Mesenchymal stem cell (in vitro differentiated cells and primary cell): ENCODE data around the gene SNAPC4.

Experiments
- DNase-seq: peaks from one replicate; pipeline ENCODE4 v3.0.0-alpha.2; 2013
- H2AFZ ChIP-seq: one replicate; pipeline ENCODE4 v1.6.1; 2013; ENCODE audit warnings: low read depth, mild to moderate bottlenecking, control low read depth, inconsistent platforms, low read length, moderate library complexity
- H2AK5ac ChIP-seq: 2 replicates; pipeline ENCODE4 v1.6.1; 2013; ENCODE audit warnings: low read length, moderate library complexity, mild to moderate bottlenecking, inconsistent platforms; ENCODE audit not compliant: severe bottlenecking
- H2BK120ac ChIP-seq: one replicate; pipeline ENCODE4 v1.6.1; 2013; ENCODE audit warnings: low read depth, mild to moderate bottlenecking, inconsistent platforms, low read length, moderate library complexity
- H2BK12ac ChIP-seq, 2 experiments: one replicate each; pipeline ENCODE4 v1.6.1; 2013; ENCODE audit warnings: inconsistent platforms in 2 of 2, low read length in 2 of 2, mild to moderate bottlenecking in 2 of 2, moderate library complexity in 2 of 2, control low read depth in 1 of 2
- H2BK15ac ChIP-seq: one replicate; pipeline ENCODE4 v1.6.1; 2013; ENCODE audit warnings: mild to moderate bottlenecking, low read depth, inconsistent platforms; ENCODE audit not compliant: poor library complexity, severe bottlenecking
- H2BK5ac ChIP-seq: 2 replicates; pipeline ENCODE4 v1.6.1; 2013; ENCODE audit warnings: low read depth, mild to moderate bottlenecking, low read length, control low read depth, inconsistent platforms; ENCODE audit not compliant: poor library complexity, severe bottlenecking
- H3K14ac ChIP-seq, 2 experiments: one replicate each; pipeline ENCODE4 v1.6.1; 2013; ENCODE audit warnings: inconsistent platforms in 2 of 2, low read length in 2 of 2, control low read depth in 1 of 2, mild to moderate bottlenecking in 1 of 2, moderate library complexity in 1 of 2
- H3K18ac ChIP-seq, 2 experiments: one replicate each; pipeline ENCODE4 v1.6.1; 2013; ENCODE audit warnings: inconsistent platforms in 2 of 2, low read length in 2 of 2, control low read depth in 1 of 2, low read depth in 1 of 2, mild to moderate bottlenecking in 1 of 2
- H3K23ac ChIP-seq, 2 experiments: one replicate each; pipeline ENCODE4 v1.6.1; 2013; ENCODE audit warnings: inconsistent platforms in 2 of 2, low read length in 2 of 2, mild to moderate bottlenecking in 2 of 2, moderate library complexity in 2 of 2, control low read depth in 1 of 2
- H3K27ac ChIP-seq: 2 replicates; pipeline ENCODE4 v1.5.1; 2013; ENCODE audit warnings: mild to moderate bottlenecking, moderate library complexity, low read length, control low read depth, inconsistent platforms; ENCODE audit not compliant: poor library complexity, severe bottlenecking
- H3K27me3 ChIP-seq, 2 experiments: 2 replicates each; pipeline versions ENCODE4 v1.6.1 to v1.7.0; 2013; ENCODE audit warnings: low read length in 2 of 2, mild to moderate bottlenecking in 2 of 2, moderate library complexity in 2 of 2, control low read depth in 1 of 2, inconsistent platforms in 1 of 2; ENCODE audit not compliant: control insufficient read depth in 1 of 2, insufficient read depth in 1 of 2
- H3K36me3 ChIP-seq, 2 experiments: 2 replicates each; pipeline versions ENCODE4 v1.6.1 to v1.7.0; 2013; ENCODE audit warnings: low read length in 2 of 2, control low read depth in 1 of 2, inconsistent platforms in 1 of 2, low read depth in 1 of 2, mild to moderate bottlenecking in 1 of 2; ENCODE audit not compliant: insufficient read depth in 2 of 2, control insufficient read depth in 1 of 2
- H3K4ac ChIP-seq, 2 experiments: one replicate each; pipeline ENCODE4 v1.6.1; 2013; ENCODE audit warnings: inconsistent platforms in 2 of 2, low read length in 2 of 2, mild to moderate bottlenecking in 2 of 2, moderate library complexity in 2 of 2, control low read depth in 1 of 2, low read depth in 1 of 2
- H3K4me1 ChIP-seq: 2 replicates; pipeline ENCODE4 v1.6.1; 2013; ENCODE audit warnings: low read depth, low read length, control low read depth; ENCODE audit not compliant: control insufficient read depth, insufficient read depth
- H3K4me2 ChIP-seq: 2 replicates; pipeline ENCODE4 v1.6.1; 2013; ENCODE audit warnings: low read length, mild to moderate bottlenecking, inconsistent platforms; ENCODE audit not compliant: poor library complexity, severe bottlenecking
- H3K4me3 ChIP-seq, 2 experiments: 2 replicates each; pipeline versions ENCODE4 v1.5.1 to v1.7.0; 2013; ENCODE audit warnings: low read length in 2 of 2, mild to moderate bottlenecking in 2 of 2, control low read depth in 1 of 2, low read depth in 1 of 2; ENCODE audit not compliant: insufficient read depth in 1 of 2
- H3K79me1 ChIP-seq: replicated peaks from 2 replicates; pipeline ENCODE4 v1.6.1; 2013; ENCODE audit warnings: mild to moderate bottlenecking, control low read depth, low read length, inconsistent platforms; ENCODE audit not compliant: poor library complexity, severe bottlenecking
- H3K9ac ChIP-seq: 2 replicates; pipeline ENCODE4 v1.7.0; 2013; ENCODE audit warnings: mild to moderate bottlenecking, low read length, moderate library complexity
- H3K9me3 ChIP-seq: 2 replicates; pipeline ENCODE4 v1.7.0; 2013; ENCODE audit warnings: mild to moderate bottlenecking, low read length; ENCODE audit not compliant: control insufficient read depth
- H4K8ac ChIP-seq: one replicate; pipeline ENCODE4 v1.6.1; 2013; ENCODE audit warnings: inconsistent platforms, mild to moderate bottlenecking, low read length, moderate library complexity
- H4K91ac ChIP-seq: one replicate; pipeline ENCODE4 v1.6.1; 2013; ENCODE audit warnings: mild to moderate bottlenecking, low read length, inconsistent platforms
- WGBS: methylation state at CpG from one replicate; pipeline ENCODE4 v1.1.7; 2013; ENCODE audit warnings: mixed read lengths; 5-methylcytosine and 5-hydroxymethylcytosine counted together

Gene SNAPC4

GRCh38 chr9:136418182-136419091 is 18.5 kb upstream of the SNAPC4 start:
- H3K4me2 ChIP-seq: no peak overlapping the region
- WGBS: 95% methylated on average over 48 of the region's 48 CpGs

GRCh38 chr9:136416914-136417313 is 16.9 kb upstream of the SNAPC4 start:
- H3K9me3 ChIP-seq: no peaks in the 10 kb centered on the region
- no peak overlapping the region for H3K27ac ChIP-seq
- H2BK5ac ChIP-seq: no peak overlapping the region
- no peak overlapping the region for H2BK120ac ChIP-seq
- 96% methylated on average over 19 of the region's 19 CpGs for WGBS
- peaks cover 2% of the 10 kb centered on the region for H3K4me1 ChIP-seq
- no peak overlapping the region for H3K4me2 ChIP-seq
- H4K8ac ChIP-seq: no peak overlapping the region
- H2BK12ac ChIP-seq: no peak overlapping the region
- H3K27me3 ChIP-seq: no peaks in the 10 kb centered on the region
- no peak overlapping the region for H4K91ac ChIP-seq
- no peak overlapping the region for H3K4ac ChIP-seq
- H3K4me3 ChIP-seq: no peak overlapping the region
- no peak overlapping the region for H3K23ac ChIP-seq
- DNase-seq: no peak
- no peak overlapping the region for H2AK5ac ChIP-seq
- peaks cover 42% of the 10 kb centered on the region for H3K79me1 ChIP-seq
- H3K36me3 ChIP-seq: peaks cover 85 to 94% of the 10 kb centered on the region in 2 experiments
- H2AFZ ChIP-seq: no peak overlapping the region
- H3K18ac ChIP-seq: no peak overlapping the region
- H3K14ac ChIP-seq: no peak overlapping the region
- H3K9ac ChIP-seq: no peak overlapping the region
- H2BK15ac ChIP-seq: no peak overlapping the region

More at GRCh38 chr9:136418182-136419091, 18.5 kb upstream of the SNAPC4 start:
- no peaks in the 10 kb centered on the region for H3K4me1 ChIP-seq
- no peak overlapping the region for H2BK12ac ChIP-seq
- no peak overlapping the region for H4K91ac ChIP-seq
- no peak overlapping the region for H3K14ac ChIP-seq
- H3K9ac ChIP-seq: no peak overlapping the region
- H3K27ac ChIP-seq: no peak overlapping the region
- H3K4ac ChIP-seq: no peak overlapping the region
- H2BK15ac ChIP-seq: no peak overlapping the region
- H2AK5ac ChIP-seq: no peak overlapping the region
- no peak overlapping the region for H2BK120ac ChIP-seq
- no peak overlapping the region for H3K23ac ChIP-seq
- H3K4me3 ChIP-seq: no peak overlapping the region
- no peak overlapping the region for H2BK5ac ChIP-seq
- no peak overlapping the region for H4K8ac ChIP-seq
- no peak for DNase-seq
- peaks cover 50% of the 10 kb centered on the region for H3K79me1 ChIP-seq
- H2AFZ ChIP-seq: no peak overlapping the region
- H3K36me3 ChIP-seq: peaks cover 94 to 95% of the 10 kb centered on the region in 2 experiments
- H3K9me3 ChIP-seq: no peaks in the 10 kb centered on the region
- no peak overlapping the region for H3K18ac ChIP-seq
- no peaks in the 10 kb centered on the region for H3K27me3 ChIP-seq

GRCh38 chr9:136416427-136416826 is 16.5 kb upstream of the SNAPC4 start:
- Histone ChIP-seq H3K4me2 (no peak overlapping the region), H2AK5ac (no peak overlapping the region), H3K4me1 (peaks cover 6% of the 10 kb centered on the region), H3K23ac (no peak overlapping the region), H3K9ac (no peak overlapping the region), H2AFZ (no peak overlapping the region), H3K27me3 (no peaks in the 10 kb centered on the region), H3K4ac (no peak overlapping the region), H3K18ac (no peak overlapping the region), H3K79me1 (peaks cover 42% of the 10 kb centered on the region), H2BK12ac (no peak overlapping the region), H2BK120ac (no peak overlapping the region), H4K91ac (no peak overlapping the region), H3K14ac (no peak overlapping the region), H2BK5ac (no peak overlapping the region), H3K9me3 (no peaks in the 10 kb centered on the region), H3K36me3 (peaks cover 80 to 92% of the 10 kb centered on the region in 2 experiments), H3K4me3 (no peak overlapping the region), H4K8ac (no peak overlapping the region), H3K27ac (no peak overlapping the region), H2BK15ac (no peak overlapping the region)
- DNase-seq: no peak
- 96% methylated on average over 7 of the region's 8 CpGs for WGBS

DNA sequence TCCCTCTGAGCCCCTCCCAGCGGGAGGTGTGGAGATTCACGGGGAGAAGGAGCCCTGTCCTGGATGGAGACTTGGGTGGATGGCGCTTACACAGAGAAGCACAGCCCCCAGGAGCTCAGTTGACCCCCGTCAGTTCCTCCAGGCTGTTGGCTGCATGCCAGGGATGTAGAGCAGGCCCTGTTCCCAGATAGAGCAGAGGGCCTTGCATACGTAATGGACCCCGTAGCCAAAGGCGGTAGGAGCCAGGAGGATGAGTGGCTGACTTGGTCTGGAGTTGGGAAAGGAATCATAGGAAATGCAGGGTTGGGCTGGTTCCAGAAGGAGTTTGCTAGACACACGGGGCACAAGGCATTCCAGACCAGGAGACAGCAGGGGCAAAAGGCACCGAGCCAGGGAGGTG is 13.0 kb upstream of the SNAPC4 start:
- Histone ChIP-seq H2BK120ac (no peak overlapping the region), H3K18ac (no peak overlapping the region), H3K9ac (peak overlapping the region; percentile 17), H3K79me1 (peaks cover 39% of the 10 kb centered on the region), H4K91ac (no peak overlapping the region), H3K4me1 (peaks cover 20% of the 10 kb centered on the region), H3K14ac (no peak overlapping the region), H2AFZ (no peak overlapping the region), H3K23ac (no peak overlapping the region), H3K4me2 (no peak overlapping the region), H2BK15ac (no peak overlapping the region), H2BK5ac (no peak overlapping the region), H2AK5ac (no peak overlapping the region), H3K9me3 (no peaks in the 10 kb centered on the region), H4K8ac (no peak overlapping the region), H3K4me3 (no peak overlapping the region), H2BK12ac (no peak overlapping the region), H3K27me3 (no peaks in the 10 kb centered on the region), H3K4ac (no peak overlapping the region), H3K27ac (no peak overlapping the region), H3K36me3 (peaks cover 52 to 61% of the 10 kb centered on the region in 2 experiments)
- WGBS: 94% methylated on average over 9 of the region's 9 CpGs
- no peak for DNase-seq
